H1 (cell line): ENCODE results near the gene ERG28. TPM values are rescaled to one million over a fixed set of nuclear protein-coding genes. Genes with fewer than 3 reads are reported as not detected.

Experiments
- CTCF ChIA-PET: fragments of 300-600 bp; sonication (Branson Sonifier 250); formaldehyde crosslinking; loops from one replicate; lab custom pipeline; 2021; ENCODE audit not compliant: partially characterized antibody; lab: Charles Lee
- POLR2A ChIA-PET: fragments of 300-600 bp; sonication (Branson Sonifier 250); formaldehyde crosslinking; loops from one replicate; lab custom pipeline; 2021; ENCODE audit warnings: inconsistent platforms; ENCODE audit not compliant: partially characterized antibody; lab: Charles Lee
- DNase-seq, 2 experiments: peaks; one replicate each; pipeline versions ENCODE4 v3.0.0 to v3.0.0-alpha.2; 2010 to 2022; ENCODE audit warnings: low spot score in 2 of 2, low read depth in 1 of 2, mixed read lengths in 1 of 2
- FAIRE-seq: peaks from 2 replicates; lab custom pipeline; 2011; peaks lifted over from hg19 to GRCh38; lab: Jason Lieb, UNC
- H2AFZ ChIP-seq: 2 replicates; pipeline ENCODE4 v1.8.1; 2012; ENCODE audit warnings: low read length, inconsistent platforms
- H2AK5ac ChIP-seq: 2 replicates; pipeline ENCODE4 v1.6.1; 2013; ENCODE audit warnings: low read depth, low read length
- H2BK120ac ChIP-seq: replicated peaks from 2 replicates; pipeline ENCODE3; 2013; ENCODE audit warnings: low read depth, low read length, inconsistent platforms
- H2BK12ac ChIP-seq: 2 replicates; pipeline ENCODE4 v1.6.1; 2013; ENCODE audit warnings: low read depth, low read length
- H2BK15ac ChIP-seq: 2 replicates; pipeline ENCODE4 v1.6.1; 2013; ENCODE audit warnings: low read length
- H2BK20ac ChIP-seq: 2 replicates; pipeline ENCODE4 v1.6.1; 2013; ENCODE audit warnings: low read length
- H2BK5ac ChIP-seq: 2 replicates; pipeline ENCODE4 v1.6.1; 2013; ENCODE audit warnings: low read depth, low read length
- H3K14ac ChIP-seq: 2 replicates; pipeline ENCODE4 v1.6.1; 2013; ENCODE audit warnings: inconsistent platforms; ENCODE audit not compliant: insufficient read length
- H3K18ac ChIP-seq: 2 replicates; pipeline ENCODE4 v1.6.1; 2013; ENCODE audit warnings: low read length; ENCODE audit errors: extremely low read depth
- H3K23ac ChIP-seq: 2 replicates; pipeline ENCODE4 v1.6.1; 2013; ENCODE audit warnings: inconsistent platforms; ENCODE audit not compliant: insufficient read length
- H3K23me2 ChIP-seq: 2 replicates; pipeline ENCODE4 v1.6.1; 2013; ENCODE audit warnings: low read depth, low read length
- H3K27ac ChIP-seq: 2 replicates; pipeline ENCODE4 v1.6.1; 2011; ENCODE audit warnings: low read depth, low read length, inconsistent platforms
- H3K27me3 ChIP-seq, 4 experiments: replicated peaks in 1 of 4; 1 replicate in 1 of 4; 2 replicates in 3 of 4; pipeline versions ENCODE4 v1.6.1 to v1.8.1; 2011 to 2013; ENCODE audit warnings: low read length in 3 of 4, mild to moderate bottlenecking in 3 of 4, inconsistent platforms in 2 of 4, mixed read lengths in 2 of 4, moderate library complexity in 1 of 4; ENCODE audit not compliant: control insufficient read depth in 3 of 4, insufficient read depth in 3 of 4; ENCODE audit errors: extremely low read depth in 1 of 4
- H3K36me3 ChIP-seq, 4 experiments: 2 replicates each; pipeline versions ENCODE4 v1.6.1 to v1.8.1; 2011 to 2013; ENCODE audit warnings: mild to moderate bottlenecking in 4 of 4, low read length in 3 of 4, moderate library complexity in 2 of 4, control low read depth in 1 of 4, inconsistent platforms in 1 of 4; ENCODE audit not compliant: insufficient read depth in 4 of 4, control insufficient read depth in 2 of 4
- H3K4ac ChIP-seq: replicated peaks from 2 replicates; pipeline ENCODE3; 2013; ENCODE audit warnings: low read length, low read depth, mixed read lengths, inconsistent platforms; ENCODE audit not compliant: insufficient read length
- H3K4me1 ChIP-seq, 4 experiments: replicated peaks in 1 of 4; 1 replicate in 1 of 4; 2 replicates in 3 of 4; pipeline versions ENCODE4 v1.6.1 to v1.8.1; 2011 to 2013; ENCODE audit warnings: low read length in 3 of 4, inconsistent platforms in 2 of 4, mixed read lengths in 1 of 4; ENCODE audit not compliant: insufficient read depth in 4 of 4, control insufficient read depth in 3 of 4
- H3K4me2 ChIP-seq, 2 experiments: 2 replicates each; pipeline versions ENCODE4 v1.6.1 to v1.8.1; 2011 to 2013; ENCODE audit warnings: low read depth in 2 of 2, low read length in 2 of 2, control low read depth in 1 of 2, inconsistent platforms in 1 of 2, mild to moderate bottlenecking in 1 of 2; ENCODE audit not compliant: insufficient read depth in 1 of 2
- H3K4me3 ChIP-seq, 4 experiments: fragments of 200-600, 300-600 bp in 1 of 4; sonication (generic), shearing (Covaris generic), sonication (Bioruptor Twin) in 1 of 4; 2 replicates each; pipeline versions ENCODE4 v1.5.1 to v1.8.1; 2011 to 2016; ENCODE audit warnings: low read length in 4 of 4, low read depth in 3 of 4, control low read depth in 2 of 4, inconsistent platforms in 2 of 4, mild to moderate bottlenecking in 2 of 4, mixed read lengths in 1 of 4, moderate library complexity in 1 of 4; ENCODE audit not compliant: insufficient read depth in 2 of 4; ENCODE audit errors: extremely low read depth in 1 of 4
- H3K56ac ChIP-seq: replicated peaks from 2 replicates; pipeline ENCODE3; 2013; ENCODE audit warnings: low read depth, mild to moderate bottlenecking, mixed read lengths, low read length, inconsistent platforms; ENCODE audit not compliant: insufficient read length
- H3K79me1 ChIP-seq: 2 replicates; pipeline ENCODE4 v1.6.1; 2013; ENCODE audit warnings: low read depth, low read length, control low read depth
- H3K79me2 ChIP-seq, 2 experiments: 2 replicates each; pipeline versions ENCODE4 v1.6.1 to v1.8.1; 2012 to 2013; ENCODE audit warnings: low read length in 2 of 2, mild to moderate bottlenecking in 2 of 2, inconsistent platforms in 1 of 2; ENCODE audit not compliant: insufficient read depth in 2 of 2, control insufficient read depth in 1 of 2
- H3K9ac ChIP-seq, 4 experiments: replicated peaks in 1 of 4; 1 replicate in 1 of 4; 2 replicates in 3 of 4; pipeline versions ENCODE4 v1.6.1 to v1.8.1; 2011 to 2013; ENCODE audit warnings: low read depth in 3 of 4, low read length in 3 of 4, control low read depth in 2 of 4, mild to moderate bottlenecking in 2 of 4, moderate library complexity in 2 of 4, inconsistent platforms in 1 of 4; ENCODE audit errors: extremely low read depth in 1 of 4
- H3K9me3 ChIP-seq, 2 experiments: 2 replicates each; pipeline versions ENCODE4 v1.6.1 to v1.8.1; 2012 to 2013; ENCODE audit warnings: mild to moderate bottlenecking in 2 of 2, moderate library complexity in 2 of 2, control low read depth in 1 of 2, inconsistent platforms in 1 of 2, low read depth in 1 of 2, low read length in 1 of 2, mixed read lengths in 1 of 2; ENCODE audit not compliant: insufficient read depth in 2 of 2
- H4K20me1 ChIP-seq, 2 experiments: replicated peaks in 1 of 2; 2 replicates each; pipeline versions ENCODE3 to v1.8.1; 2011 to 2013; ENCODE audit warnings: inconsistent platforms in 2 of 2, low read length in 2 of 2, mild to moderate bottlenecking in 1 of 2; ENCODE audit not compliant: insufficient read depth in 2 of 2, control insufficient read depth in 1 of 2
- H4K5ac ChIP-seq: 2 replicates; pipeline ENCODE4 v1.6.1; 2013; ENCODE audit warnings: low read length, low read depth, mixed read lengths, inconsistent platforms; ENCODE audit not compliant: insufficient read length
- H4K8ac ChIP-seq: 2 replicates; pipeline ENCODE4 v1.8.0; 2013; ENCODE audit warnings: mild to moderate bottlenecking, moderate library complexity, low read length, inconsistent platforms; ENCODE audit not compliant: insufficient read depth; ENCODE audit errors: extremely low read depth
- H4K91ac ChIP-seq: replicated peaks from 2 replicates; pipeline ENCODE3; 2013; ENCODE audit warnings: low read length, mixed read lengths, inconsistent platforms; ENCODE audit not compliant: insufficient read length
- CHD1 ChIP-seq: IDR thresholded peaks from 2 replicates; pipeline ENCODE4 v1.6.1; 2012; ENCODE audit warnings: low read depth, low read length, improper control_type of control experiment
- CTBP2 ChIP-seq: IDR thresholded peaks from 2 replicates; pipeline ENCODE4 v1.7.0; 2011; ENCODE audit warnings: borderline replicate concordance, mild to moderate bottlenecking, moderate library complexity, mixed read lengths, low read length; ENCODE audit not compliant: insufficient read depth, insufficient read length
- EZH2 ChIP-seq: fragments of 200-600 bp; sonication (generic); IDR thresholded peaks from 2 replicates; pipeline ENCODE4 v1.7.1; 2012; ENCODE audit warnings: low read depth, mild to moderate bottlenecking, moderate library complexity, low read length, inconsistent platforms; ENCODE audit not compliant: severe bottlenecking
- POLR2A ChIP-seq, 2 experiments: IDR thresholded peaks; 1 replicate in 1 of 2; 2 replicates in 1 of 2; pipeline ENCODE4 v1.6.1; 2011; ENCODE audit warnings: low read depth in 2 of 2, low read length in 2 of 2, mild to moderate bottlenecking in 2 of 2; ENCODE audit errors: control extremely low read depth in 1 of 2
- POLR2AphosphoS5 ChIP-seq: IDR thresholded peaks from 2 replicates; pipeline ENCODE4 v1.6.1; 2011; ENCODE audit warnings: low read depth, low read length
- RAD21 ChIP-seq, 2 experiments: IDR thresholded peaks in 1 of 2; conservative IDR thresholded peaks in 1 of 2; 2 replicates each; pipeline ENCODE4 v1.6.1; 2011; ENCODE audit warnings: low read depth in 2 of 2, low read length in 2 of 2, improper control_type of control experiment in 1 of 2, inconsistent platforms in 1 of 2, mild to moderate bottlenecking in 1 of 2, moderate library complexity in 1 of 2
- SIN3A ChIP-seq, 2 experiments: IDR thresholded peaks in 1 of 2; conservative IDR thresholded peaks in 1 of 2; 2 replicates each; pipeline ENCODE4 v1.6.1; 2011 to 2012; ENCODE audit warnings: low read length in 2 of 2, improper control_type of control experiment in 1 of 2, low read depth in 1 of 2, mild to moderate bottlenecking in 1 of 2
- SIX5 ChIP-seq: IDR thresholded peaks from 2 replicates; pipeline ENCODE4 v1.6.1; 2011; ENCODE audit warnings: mild to moderate bottlenecking, low read depth, low read length
- SP1 ChIP-seq: IDR thresholded peaks from 2 replicates; pipeline ENCODE4 v1.6.1; 2011; ENCODE audit warnings: low read depth, low read length
- WGBS, 2 experiments: shearing (Covaris generic) in 1 of 2; methylation state at CpG; one replicate each; pipeline versions ENCODE4 v1.1.6 to v1.1.7; 2013 to 2015; ENCODE audit warnings: low lambda C conversion rate in 2 of 2, mixed read lengths in 2 of 2, inconsistent platforms in 1 of 2, low coverage in 1 of 2, missing lambda C conversion rate in 1 of 2; ENCODE audit not compliant: insufficient replicate concordance in 2 of 2, insufficient coverage in 1 of 2, insufficient read length in 1 of 2; ENCODE audit errors: extremely low coverage in 1 of 2, missing lambda C conversion rate in 1 of 2; 5-methylcytosine and 5-hydroxymethylcytosine counted together
- polyA plus RNA-seq, 7 experiments: library from polyadenylated mRNA; depleted of rRNA in 3 of 7; stranded (reverse) in 5 of 7; unstranded in 2 of 7; fragments of >200 nt in 5 of 7; fragments of 200-250 nt in 2 of 7; gene quantifications; 1 replicate in 5 of 7; 2 replicates in 1 of 7; 4 replicates in 1 of 7; pipeline versions ENCODE4 v1.2.1 to v1.2.3, GENCODE V29; 2011 to 2013; ENCODE audit warnings: missing spikeins in 2 of 7, mixed read lengths in 2 of 7
- total RNA-seq: library from RNA; stranded (reverse); fragmentation: NEBNext Ultra II Directional; extraction: Animal tissue kit (Norgen Biotek cat#: 25700); gene quantifications from 2 replicates; pipeline ENCODE4 v1.2.1, GENCODE V29; 2021

ERG28 gene
- total and polyA plus RNA-seq, 2 of the 8 experiments (the other 6 are each of a cell fraction or from before 2014, with no cell fraction given) = 32.6 to 56.7 TPM

DNA sequence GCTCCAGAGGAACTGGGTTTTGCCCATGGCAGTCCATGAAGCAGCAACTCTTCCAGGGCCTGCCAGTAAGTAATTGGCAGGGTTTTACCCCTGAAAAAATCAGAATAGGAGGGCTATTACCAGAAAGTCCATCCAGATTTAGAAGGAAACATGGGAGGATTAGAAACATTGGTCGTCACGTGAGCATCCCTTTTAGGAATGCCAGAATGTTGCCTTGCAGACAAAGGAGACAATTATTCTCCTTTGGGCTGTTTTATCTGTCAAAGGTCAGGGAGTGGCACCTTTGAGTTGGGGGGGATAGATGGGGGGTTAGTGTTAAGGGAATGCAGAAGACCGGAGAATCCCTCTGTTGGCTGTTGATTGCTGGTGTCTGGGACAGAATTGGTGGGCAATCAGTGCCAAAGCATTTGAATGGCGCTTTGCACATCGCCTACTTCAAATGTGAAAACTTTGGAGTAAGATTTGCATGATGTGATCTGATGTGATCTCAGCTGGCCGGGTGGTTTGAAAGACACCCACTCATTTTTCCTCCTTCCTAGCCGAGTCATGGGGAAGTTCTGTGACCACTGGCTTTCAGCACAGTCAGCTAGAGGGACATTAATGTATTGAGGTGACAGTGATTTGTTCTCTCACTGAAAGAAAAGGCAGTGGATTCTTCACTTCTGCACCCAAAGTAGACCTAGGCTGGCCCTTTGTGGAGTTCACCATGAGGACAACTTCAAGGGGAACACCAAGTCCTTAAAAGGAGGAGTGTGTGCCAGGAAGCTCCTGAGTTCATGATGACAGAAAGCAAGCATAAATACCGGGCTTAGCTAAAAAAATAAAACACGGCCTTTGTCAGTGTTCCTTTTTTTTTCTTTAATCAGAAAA lies 50.8 kb downstream of the ERG28 start:
- ChIA-PET CTCF (interaction anchor here (0.5 to 1.2 kb wide), 7 partner anchors 12 to 1690 kb away, joined by 3 to 5 read pairs (median 3); partner anchors contain the start of genes FLVCR2 and TGFB3), POLR2A (interaction anchor here (1.1 kb wide), 1 partner anchor 51 kb away, joined by 3 read pairs; the partner anchor contains the start of genes ERG28 and TTLL5)
- no peaks in the 10 kb centered on the region for H3K27me3 ChIP-seq
- no peak overlapping the region for H2AFZ ChIP-seq
- no peaks in the 10 kb centered on the region for H3K79me1 ChIP-seq
- H3K36me3 ChIP-seq = no peaks in the 10 kb centered on the region
- H2BK5ac ChIP-seq = no peak overlapping the region
- H3K27ac ChIP-seq = no peak overlapping the region
- no peak overlapping the region for H4K5ac ChIP-seq
- no peak overlapping the region for H4K91ac ChIP-seq
- no peak overlapping the region for H3K18ac ChIP-seq
- no peak overlapping the region for H3K4me2 ChIP-seq
- no peak overlapping the region for H3K4me3 ChIP-seq
- no peaks in the 10 kb centered on the region for H3K9me3 ChIP-seq
- H2BK20ac ChIP-seq = no peak overlapping the region
- H2BK12ac ChIP-seq = no peak overlapping the region
- H3K14ac ChIP-seq = no peak overlapping the region
- no peak overlapping the region for H2BK120ac ChIP-seq
- no peaks in the 10 kb centered on the region for H3K23me2 ChIP-seq
- FAIRE-seq (no peak), DNase-seq (no peak)
- H4K8ac ChIP-seq = no peak overlapping the region
- no peak overlapping the region for H3K4ac ChIP-seq
- H3K56ac ChIP-seq = no peak overlapping the region
- H3K23ac ChIP-seq = no peak overlapping the region
- no peaks in the 10 kb centered on the region for H4K20me1 ChIP-seq
- H2BK15ac ChIP-seq = no peak overlapping the region
- H3K79me2 ChIP-seq = no peaks in the 10 kb centered on the region
- WGBS, 2 experiments = 85% methylated on average over 9 of the region's 9 CpGs; no CpG with 5 or more reads in 1 of the 2 experiments
- H2AK5ac ChIP-seq = no peak overlapping the region
- H3K9ac ChIP-seq = no peak overlapping the region
- H3K4me1 ChIP-seq = no peaks in the 10 kb centered on the region
- TF ChIP-seq SP1 = no peak
- TF ChIP-seq SIX5 = no peak
- TF ChIP-seq CHD1 = no peak
- no peak for TF ChIP-seq EZH2
- TF ChIP-seq SIN3A (conservative IDR thresholded peaks at IDR 0.05 in 1 of 2, IDR thresholded peaks at IDR 0.05 in 1 of 2; ENCODE audit: low read depth in 1 of 2, low read length in 2 of 2) = no peak
- TF ChIP-seq POLR2A (IDR thresholded peaks at IDR 0.05; ENCODE audit: control extremely low read depth in 1 of 2, low read depth in 2 of 2, low read length in 2 of 2) = no peak
- no peak for TF ChIP-seq CTBP2
- TF ChIP-seq POLR2AphosphoS5 = no peak
- TF ChIP-seq RAD21 (IDR thresholded peaks at IDR 0.05 in 1 of 2, conservative IDR thresholded peaks at IDR 0.05 in 1 of 2; ENCODE audit: low read depth in 2 of 2, low read length in 2 of 2) = no peak
